ENCODE measurements around the gene FHIT.

- TF ChIP-seq CTCF (IDR thresholded peaks at IDR 0.05; ENCODE audit: low read depth, low read length, missing input control): peak; percentile 23
- no peak for TF ChIP-seq REST (IDR thresholded peaks at IDR 0.05)
- no peak for TF ChIP-seq JUND (IDR thresholded peaks at IDR 0.05)
- TF ChIP-seq TAF1 (conservative IDR thresholded peaks at IDR 0.05): no peak
- TF ChIP-seq MAX (IDR thresholded peaks at IDR 0.05): no peak
- no peak for TF ChIP-seq YY1 (IDR thresholded peaks at IDR 0.05)
- no peak for TF ChIP-seq ZBTB33 (IDR thresholded peaks at IDR 0.05)
- TF ChIP-seq RAD21 (IDR thresholded peaks at IDR 0.05): peak; percentile 44 to 75
- no peak for TF ChIP-seq RXRA (IDR thresholded peaks at IDR 0.05)
Observed at GRCh38 chr3:60755094-60755493, 496.2 kb downstream of the FHIT start.

Measured in liver (tissue), 3 donors.